Mucosa of descending colon (tissue), 3 donors: ENCODE measurements around the gene CFAP157. TPM values are rescaled to one million over a fixed set of nuclear protein-coding genes. Genes with fewer than 3 reads are reported as not detected.

Experiments used
- ATAC-seq: fragments of 200-7000 bp; cut with Tn5 transposase; one replicate; pipeline ENCODE4 v1.9.1; 2020; ENCODE audit warnings: mild to moderate bottlenecking, moderate library complexity
- DNase-seq, 3 donors: peaks; one replicate each; pipeline ENCODE4 v3.0.0-alpha.2; 2020
- H3K36me3 ChIP-seq: fragments of 200-600 bp; one replicate; pipeline ENCODE4 v1.8.0; 2021; ENCODE audit warnings: low read depth, mild to moderate bottlenecking
- H3K4me1 ChIP-seq: fragments of 200-600 bp; one replicate; pipeline ENCODE4 v1.8.0; 2021; ENCODE audit warnings: low read depth, mild to moderate bottlenecking
- H3K4me3 ChIP-seq: fragments of 200-600 bp; one replicate; pipeline ENCODE4 v1.8.0; 2021; ENCODE audit warnings: mild to moderate bottlenecking
- H3K9me3 ChIP-seq: fragments of 200-600 bp; one replicate; pipeline ENCODE4 v1.8.0; 2021; ENCODE audit warnings: mild to moderate bottlenecking
- CTCF ChIP-seq: fragments of 200-600 bp; IDR thresholded peaks from one replicate; pipeline ENCODE4 v1.8.0; 2022; ENCODE audit warnings: antibody characterized with exemption, mild to moderate bottlenecking
- intact Hi-C, 2 donors: fragments of 100-400 bp; cut with DNase I in 1 of 2; cut with micrococcal nuclease in 1 of 2; formaldehyde crosslinking; loops; one replicate each; pipeline versions ENCODE4 v1.11.0 to v1.11.1; 2022; cut with DNase I, micrococcal nuclease
- total RNA-seq, 3 donors: library from RNA; stranded (reverse); fragmentation: NEBNext Ultra II Directional in 2 of 3; extraction: Animal tissue kit (Norgen Biotek cat#: 25700) in 2 of 3; gene quantifications; one replicate each; pipeline versions ENCODE4 v1.2.1 to v1.2.4, GENCODE V29; 2021 to 2023
- donor health status: DM: no; HTN: no; CAD: no; lungs with moderate emphysema.
- donor health status: DM: no; HTN: no; CAD: no.
- donor health status: DM: no; HTN: yes; CAD: no.

The CFAP157 gene
- total RNA-seq, 3 donors from 2014 or later, result 0.12 to 0.28 TPM; not detected in 1

DNA sequence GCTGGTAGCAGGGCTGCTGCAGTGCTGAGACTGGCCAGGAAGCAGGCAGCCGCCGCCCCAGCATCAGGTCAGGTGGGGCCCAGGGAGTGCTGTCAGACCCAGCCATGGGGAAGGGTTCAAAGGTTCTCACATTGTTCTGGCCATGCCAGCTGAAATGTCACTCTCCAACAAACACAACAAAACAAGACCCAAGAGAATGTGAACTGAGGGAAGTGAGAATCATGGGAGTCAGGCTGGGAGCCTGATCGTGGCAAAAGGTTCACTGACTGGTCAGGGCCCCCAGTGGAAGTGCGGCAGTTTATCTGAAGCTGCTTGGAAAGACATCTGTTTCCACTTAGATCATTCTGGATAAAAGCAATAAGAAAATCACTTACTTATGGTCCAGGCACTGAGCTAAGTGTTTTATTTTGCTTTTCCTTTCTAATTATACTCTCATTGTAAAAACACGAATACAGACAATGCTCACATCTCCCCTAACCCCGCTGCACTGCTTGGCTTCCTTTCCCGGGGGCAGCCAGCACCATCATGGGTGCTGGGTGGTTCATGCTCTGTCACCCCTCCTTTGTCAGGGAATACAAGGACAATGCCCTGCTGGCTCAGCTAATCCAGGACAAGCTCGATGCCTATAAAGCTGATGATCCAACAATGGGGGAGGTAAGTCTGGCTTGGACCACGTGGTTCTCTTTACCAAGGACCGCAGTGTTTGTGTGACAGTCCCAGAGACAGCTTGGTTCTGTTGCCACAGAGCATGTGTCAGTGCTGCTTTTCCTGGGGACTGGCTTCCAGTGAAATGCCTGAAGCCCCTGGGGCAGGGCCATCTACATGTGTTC lies 41.9 kb upstream of the CFAP157 start:
- ATAC-seq, result peak; percentile 62
- Histone ChIP-seq H3K4me3 (no peak overlapping the region), H3K36me3 (no peaks in the 10 kb centered on the region), H3K4me1 (peaks cover 4% of the 10 kb centered on the region), H3K9me3 (no peaks in the 10 kb centered on the region)
- intact Hi-C loops, result no loop called here
- TF ChIP-seq CTCF, result no peak
- DNase-seq, result peak in 1 of 3 donors; percentile 32

- Histone ChIP-seq H3K4me1 (peaks cover 4% of the 10 kb centered on the region), H3K9me3 (no peaks in the 10 kb centered on the region), H3K36me3 (no peaks in the 10 kb centered on the region), H3K4me3 (no peak overlapping the region)
- TF ChIP-seq CTCF, result no peak
- DNase-seq (no peak), ATAC-seq (no peak)
- intact Hi-C loops, result no loop called here
Observed at GRCh38 chr9:127667127-127667844, 39.5 kb upstream of the CFAP157 start.

DNA sequence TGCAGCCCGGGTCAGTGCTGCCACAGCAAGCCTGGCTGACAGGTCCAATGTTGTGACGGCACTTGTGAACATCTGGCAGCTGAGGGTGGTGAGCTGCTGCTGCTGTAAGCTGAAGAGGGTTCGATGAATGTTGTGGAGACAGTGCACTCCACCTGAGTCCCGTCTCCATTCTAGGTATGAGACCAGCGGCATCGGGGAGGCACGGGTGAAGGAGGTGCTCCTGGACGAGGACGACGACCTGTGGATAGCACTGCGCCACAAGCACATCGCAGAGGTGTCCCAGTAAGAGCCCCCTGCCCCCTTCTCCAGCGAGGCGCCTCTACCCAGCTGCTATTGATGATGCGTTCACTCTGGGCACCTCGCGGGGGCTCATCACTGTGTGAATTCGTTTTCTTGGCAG lies 38.9 kb upstream of the CFAP157 start:
- TF ChIP-seq CTCF, result no peak
- intact Hi-C loops, result no loop called here
- ATAC-seq (no peak), DNase-seq (no peak)
- Histone ChIP-seq H3K36me3 (no peaks in the 10 kb centered on the region), H3K9me3 (no peaks in the 10 kb centered on the region), H3K4me3 (no peak overlapping the region), H3K4me1 (peaks cover 4% of the 10 kb centered on the region)

DNA sequence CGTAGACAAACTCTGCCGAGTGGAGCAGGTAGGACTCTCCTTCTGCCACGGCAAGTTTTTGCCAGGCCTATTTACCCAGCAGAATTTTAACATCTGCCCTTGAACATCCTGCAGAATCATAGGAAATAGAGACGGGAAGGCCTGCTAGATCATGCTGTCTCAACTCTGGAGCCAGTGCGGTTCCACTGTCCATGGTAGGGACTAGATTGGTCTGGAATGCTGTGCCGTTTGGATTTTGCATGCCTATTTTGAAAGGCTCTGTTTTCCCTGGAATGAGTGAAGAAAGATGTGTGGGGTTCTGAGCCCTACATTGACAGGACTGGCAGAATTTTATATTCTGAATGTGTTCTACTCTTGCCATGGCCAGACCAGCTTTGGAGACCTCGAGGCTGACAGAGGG lies 33.6 kb upstream of the CFAP157 start:
- H3K9me3 ChIP-seq, result no peaks in the 10 kb centered on the region
- no peaks in the 10 kb centered on the region for H3K36me3 ChIP-seq
- no peak for ATAC-seq
- no peak for TF ChIP-seq CTCF
- DNase-seq, result no peak
- no peak overlapping the region for H3K4me3 ChIP-seq
- no peaks in the 10 kb centered on the region for H3K4me1 ChIP-seq
- intact Hi-C loops, result no loop called here

GRCh38 chr9:127676638-127677037 lies 30.1 kb upstream of the CFAP157 start:
- DNase-seq, result no peak
- Histone ChIP-seq H3K4me3 (no peak overlapping the region), H3K36me3 (no peaks in the 10 kb centered on the region)

More at GRCh38 chr9:127676638-127677037, 30.1 kb upstream of the CFAP157 start:
- TF ChIP-seq CTCF, result no peak
- H3K9me3 ChIP-seq, result no peaks in the 10 kb centered on the region
- no peak for ATAC-seq
- intact Hi-C loops, result no loop called here
- H3K4me1 ChIP-seq, result no peaks in the 10 kb centered on the region
